ENCODE measurements around the gene ARHGAP24. TPM values are rescaled to one million over a fixed set of nuclear protein-coding genes. Genes with fewer than 3 reads are reported as not detected.

Gene ARHGAP24
- total RNA-seq, result not detected

GRCh38 chr4:85474818-85475630, at the start of gene ARHGAP24:
ARHGAP24 (plus strand) TSS chr4:85475150.
- Mint-ChIP-seq H3K27me3 (peaks cover 35% of the 10 kb centered on the region), H3K4me3 (no peak within 1 kb of the TSS), H3K9me3 (no peaks in the 10 kb centered on the region), H3K27ac (no peak within 1 kb of the TSS), H3K4me1 (peaks cover 3% of the 10 kb centered on the region), H3K36me3 (ENCODE audit: low read depth) (no peaks in the 10 kb centered on the region)
- POLR2A ChIA-PET, result no interaction called here
- no peak for DNase-seq
- CTCF ChIA-PET, result no interaction called here

GRCh38 chr4:85426366-85426765, 48.6 kb upstream of the ARHGAP24 start:
- DNase-seq, result no peak

DNA sequence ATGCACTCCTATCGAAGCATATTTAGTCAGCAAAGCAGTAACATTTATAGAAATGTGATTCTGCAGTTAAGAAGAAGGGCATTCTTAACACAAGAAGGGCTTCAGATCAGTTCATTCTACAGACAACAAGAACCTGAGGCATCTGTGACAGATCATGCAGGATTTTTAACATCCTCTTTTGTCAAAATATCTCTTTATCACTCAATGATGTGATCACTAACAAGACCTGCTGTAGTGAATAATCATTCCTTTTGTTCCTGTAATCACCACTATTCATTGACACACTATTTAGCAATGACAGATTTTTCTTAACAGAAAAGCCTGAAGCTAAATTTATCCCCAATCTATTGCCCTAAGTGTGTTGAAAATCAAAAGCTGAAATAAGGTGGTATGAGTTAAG, 47.8 kb upstream of the ARHGAP24 start:
- POLR2A ChIA-PET, result no interaction called here
- no peak for DNase-seq

More at GRCh38 chr4:85426366-85426765, 48.6 kb upstream of the ARHGAP24 start:
- no peaks in the 10 kb centered on the region for H3K36me3 Mint-ChIP-seq (ENCODE audit: low read depth)
- no peaks in the 10 kb centered on the region for H3K9me3 Mint-ChIP-seq
- CTCF ChIA-PET, result no interaction called here
- POLR2A ChIA-PET, result no interaction called here
- no peaks in the 10 kb centered on the region for H3K4me1 Mint-ChIP-seq
- H3K4me3 Mint-ChIP-seq, result no peak overlapping the region
- no peak overlapping the region for H3K27ac Mint-ChIP-seq
- no peaks in the 10 kb centered on the region for H3K27me3 Mint-ChIP-seq

GRCh38 chr4:85430226-85430625, 44.7 kb upstream of the ARHGAP24 start:
- DNase-seq, result no peak
- Mint-ChIP-seq H3K4me1 (no peaks in the 10 kb centered on the region), H3K36me3 (ENCODE audit: low read depth) (no peaks in the 10 kb centered on the region), H3K27ac (no peak overlapping the region), H3K4me3 (no peak overlapping the region), H3K27me3 (no peaks in the 10 kb centered on the region), H3K9me3 (no peaks in the 10 kb centered on the region)
- ChIA-PET POLR2A (interaction anchor here (0.5 kb wide), 1 partner anchor 77 kb away, joined by 4 read pairs; no protein-coding TSS in a partner anchor), CTCF (no interaction called here)

More for the DNA sequence above, 47.8 kb upstream of the ARHGAP24 start:
- H3K4me1 Mint-ChIP-seq, result no peaks in the 10 kb centered on the region
- CTCF ChIA-PET, result no interaction called here
- no peak overlapping the region for H3K27ac Mint-ChIP-seq
- H3K36me3 Mint-ChIP-seq (ENCODE audit: low read depth), result no peaks in the 10 kb centered on the region
- no peaks in the 10 kb centered on the region for H3K9me3 Mint-ChIP-seq
- H3K27me3 Mint-ChIP-seq, result no peaks in the 10 kb centered on the region
- H3K4me3 Mint-ChIP-seq, result no peak overlapping the region

DNA sequence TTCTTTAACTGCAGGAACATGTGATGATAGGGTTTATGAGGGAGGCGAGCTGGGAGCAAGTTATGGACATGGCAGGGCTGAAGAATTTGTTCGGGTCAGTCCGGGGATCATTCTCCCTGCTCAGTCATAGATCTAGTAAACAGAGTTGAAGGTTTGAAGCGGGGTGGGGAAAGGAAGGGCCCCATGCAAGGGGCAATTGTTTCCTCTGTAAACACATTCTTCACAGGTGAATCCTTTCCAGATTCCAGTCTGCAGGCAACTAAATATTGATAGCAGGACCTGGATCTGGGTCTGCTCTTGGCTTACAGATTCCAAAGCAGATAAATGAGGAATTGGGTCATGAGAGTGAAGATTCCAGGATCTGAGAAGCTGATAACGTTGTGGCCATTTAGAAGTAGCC, 44.3 kb upstream of the ARHGAP24 start:
- H3K27me3 Mint-ChIP-seq, result no peaks in the 10 kb centered on the region
- ChIA-PET POLR2A (no interaction called here), CTCF (no interaction called here)
- DNase-seq, result no peak
- H3K36me3 Mint-ChIP-seq (ENCODE audit: low read depth), result no peaks in the 10 kb centered on the region
- H3K4me1 Mint-ChIP-seq, result no peaks in the 10 kb centered on the region
- H3K4me3 Mint-ChIP-seq, result no peak overlapping the region
- no peak overlapping the region for H3K27ac Mint-ChIP-seq
- H3K9me3 Mint-ChIP-seq, result no peaks in the 10 kb centered on the region

GRCh38 chr4:85431156-85431555, 43.8 kb upstream of the ARHGAP24 start:
- DNase-seq, result no peak
- Mint-ChIP-seq H3K4me3 (no peak overlapping the region), H3K27me3 (no peaks in the 10 kb centered on the region), H3K36me3 (ENCODE audit: low read depth) (no peaks in the 10 kb centered on the region), H3K9me3 (no peaks in the 10 kb centered on the region), H3K4me1 (no peaks in the 10 kb centered on the region), H3K27ac (no peak overlapping the region)
- POLR2A ChIA-PET, result no interaction called here
- CTCF ChIA-PET, result no interaction called here

GRCh38 chr4:85431881-85432485, 43.0 kb upstream of the ARHGAP24 start:
- Mint-ChIP-seq H3K4me1 (no peaks in the 10 kb centered on the region), H3K4me3 (no peak overlapping the region), H3K27ac (no peak overlapping the region), H3K36me3 (ENCODE audit: low read depth) (no peaks in the 10 kb centered on the region), H3K9me3 (no peaks in the 10 kb centered on the region), H3K27me3 (no peaks in the 10 kb centered on the region)
- ChIA-PET POLR2A (no interaction called here), CTCF (no interaction called here)
- no peak for DNase-seq

DNA sequence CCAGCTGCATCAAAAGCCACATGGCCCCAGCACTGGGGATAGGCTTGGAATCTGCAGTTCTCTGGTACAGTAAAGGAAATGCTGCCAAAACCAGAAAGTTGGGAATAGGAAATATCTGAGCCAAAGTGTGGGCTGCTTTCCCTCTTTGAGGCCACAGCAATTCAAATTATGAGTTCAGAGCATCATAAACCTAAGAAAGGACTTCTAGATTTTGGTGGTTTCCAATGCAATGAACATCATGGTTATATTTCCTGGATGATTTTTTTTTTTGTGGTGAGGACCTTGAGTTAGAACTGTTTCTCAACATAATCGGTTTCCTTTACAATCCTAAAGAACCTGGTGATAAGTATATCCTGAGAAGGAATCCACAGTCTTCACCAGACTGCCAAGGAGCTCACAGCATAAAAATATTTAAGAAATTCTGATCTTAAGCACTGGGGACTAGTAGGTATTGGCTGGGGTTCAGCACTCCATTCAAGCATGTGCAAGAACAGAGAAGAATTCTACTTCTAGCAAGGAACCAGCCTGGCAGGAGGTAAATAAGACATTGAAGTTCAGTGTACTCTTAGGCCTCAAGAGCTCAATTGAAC, 29.8 kb upstream of the ARHGAP24 start:
- Mint-ChIP-seq H3K4me3 (no peak overlapping the region), H3K27me3 (no peaks in the 10 kb centered on the region), H3K36me3 (ENCODE audit: low read depth) (no peaks in the 10 kb centered on the region), H3K4me1 (no peaks in the 10 kb centered on the region), H3K9me3 (no peaks in the 10 kb centered on the region), H3K27ac (no peak overlapping the region)
- ChIA-PET CTCF (no interaction called here), POLR2A (no interaction called here)
- DNase-seq, result no peak

GRCh38 chr4:85446141-85446861, 28.6 kb upstream of the ARHGAP24 start:
- Mint-ChIP-seq H3K27me3 (no peaks in the 10 kb centered on the region), H3K9me3 (no peaks in the 10 kb centered on the region), H3K4me1 (no peaks in the 10 kb centered on the region), H3K36me3 (ENCODE audit: low read depth) (no peaks in the 10 kb centered on the region), H3K27ac (no peak overlapping the region), H3K4me3 (no peak overlapping the region)
- ChIA-PET CTCF (no interaction called here), POLR2A (no interaction called here)
- DNase-seq, result no peak

DNA sequence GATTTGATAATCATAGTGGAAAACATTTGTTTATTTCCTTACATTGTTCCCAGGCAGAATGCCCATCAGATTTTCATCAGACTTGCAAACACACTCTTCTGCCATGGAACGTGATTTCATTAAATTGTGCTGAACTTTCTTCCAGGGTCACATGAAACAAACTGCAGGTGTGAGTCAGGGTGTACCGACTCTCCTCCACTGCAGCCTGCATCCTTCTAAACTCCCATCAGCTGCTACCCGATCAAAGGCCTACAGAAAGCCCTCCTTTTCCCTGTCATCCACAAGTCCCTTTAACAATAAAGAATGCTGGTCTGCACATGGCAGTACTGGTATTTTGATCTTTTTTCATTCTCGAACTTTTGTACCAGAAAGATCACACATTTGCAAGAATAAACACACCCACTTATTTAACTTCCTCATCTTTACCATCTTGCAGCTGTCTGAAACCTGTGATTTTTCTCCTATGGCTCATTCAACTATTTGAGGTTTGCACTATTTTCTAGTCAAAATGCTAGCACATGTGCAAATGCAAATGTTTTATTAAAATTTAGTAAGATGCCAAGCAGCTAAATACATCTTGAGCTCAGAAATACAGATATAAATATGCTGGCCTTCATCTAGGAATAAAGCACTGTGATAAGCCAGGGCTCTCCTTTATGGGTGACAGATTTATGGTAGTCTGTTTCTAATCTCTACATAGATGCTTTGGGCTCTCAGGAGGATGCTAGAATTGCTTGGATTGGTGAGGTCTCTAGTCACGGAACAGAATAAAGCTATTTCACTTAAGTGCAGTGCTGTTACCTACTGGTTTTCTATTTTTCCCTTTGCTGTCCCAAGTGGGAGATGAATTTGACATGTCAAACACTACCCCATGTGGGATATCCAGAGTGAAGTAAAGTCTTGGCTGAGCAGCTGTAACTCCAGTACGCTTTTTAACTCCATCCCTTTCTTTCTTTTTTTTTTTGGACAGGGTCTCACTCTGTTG, 25.8 kb upstream of the ARHGAP24 start:
- POLR2A ChIA-PET, result no interaction called here
- H3K4me3 Mint-ChIP-seq, result no peak overlapping the region
- DNase-seq, result no peak
- H3K27me3 Mint-ChIP-seq, result no peaks in the 10 kb centered on the region
- CTCF ChIA-PET, result no interaction called here
- no peaks in the 10 kb centered on the region for H3K9me3 Mint-ChIP-seq
- H3K36me3 Mint-ChIP-seq (ENCODE audit: low read depth), result no peaks in the 10 kb centered on the region
- no peaks in the 10 kb centered on the region for H3K4me1 Mint-ChIP-seq
- H3K27ac Mint-ChIP-seq, result no peak overlapping the region

- POLR2A ChIA-PET, result no interaction called here
These were observed 22.8 kb upstream of the ARHGAP24 start for GRCh38 chr4:85452058-85452731.

GRCh38 chr4:85455942-85456341, 19.0 kb upstream of the ARHGAP24 start:
- Mint-ChIP-seq H3K9me3 (peaks cover 3% of the 10 kb centered on the region), H3K4me1 (no peaks in the 10 kb centered on the region), H3K27ac (no peak overlapping the region), H3K36me3 (ENCODE audit: low read depth) (no peaks in the 10 kb centered on the region), H3K27me3 (no peaks in the 10 kb centered on the region), H3K4me3 (no peak overlapping the region)
- DNase-seq, result no peak
- ChIA-PET CTCF (no interaction called here), POLR2A (no interaction called here)

More at GRCh38 chr4:85452058-85452731, 22.8 kb upstream of the ARHGAP24 start:
- no peaks in the 10 kb centered on the region for H3K27me3 Mint-ChIP-seq
- CTCF ChIA-PET, result no interaction called here
- DNase-seq, result no peak
- H3K9me3 Mint-ChIP-seq, result no peaks in the 10 kb centered on the region
- no peaks in the 10 kb centered on the region for H3K4me1 Mint-ChIP-seq
- no peak overlapping the region for H3K4me3 Mint-ChIP-seq
- H3K27ac Mint-ChIP-seq, result no peak overlapping the region
- H3K36me3 Mint-ChIP-seq (ENCODE audit: low read depth), result no peaks in the 10 kb centered on the region
